ENCODE results near the gene SLC9A9.

GRCh38 chr3:143301031-143301901, 547.0 kb downstream of the SLC9A9 start:
- TF ChIP-seq POLR2A (conservative IDR thresholded peaks at IDR 0.05) (no peak), CTCF (IDR thresholded peaks at IDR 0.05 in 2 of 3, conservative IDR thresholded peaks at IDR 0.05 in 1 of 3; ENCODE audit: insufficient read depth in 2 of 3, low read depth in 1 of 3, low read length in 3 of 3) (peak in 2 of 3 experiments; percentile 17 to 23; a peak in 1 of 6 replicates), ID3 (CRISPR knock-in tag; IDR thresholded peaks at IDR 0.05) (no peak), ID3 (tag; IDR thresholded peaks at IDR 0.05) (no peak), EGR1 (conservative IDR thresholded peaks at IDR 0.05) (no peak), PCBP2 (IDR thresholded peaks at IDR 0.05; ENCODE audit: low read depth, low read length, poor library complexity, severe bottlenecking) (no peak), ZNF239 (CRISPR knock-in tag; IDR thresholded peaks at IDR 0.05) (no peak), BHLHE40 (IDR thresholded peaks at IDR 0.05; ENCODE audit: low read length) (no peak), ZNF324 (CRISPR knock-in tag; IDR thresholded peaks at IDR 0.05) (no peak), EWSR1 (IDR thresholded peaks at IDR 0.05; ENCODE audit: borderline replicate concordance, low read depth, partially characterized antibody) (no peak)
- TF ChIP-seq, protein P1, sequence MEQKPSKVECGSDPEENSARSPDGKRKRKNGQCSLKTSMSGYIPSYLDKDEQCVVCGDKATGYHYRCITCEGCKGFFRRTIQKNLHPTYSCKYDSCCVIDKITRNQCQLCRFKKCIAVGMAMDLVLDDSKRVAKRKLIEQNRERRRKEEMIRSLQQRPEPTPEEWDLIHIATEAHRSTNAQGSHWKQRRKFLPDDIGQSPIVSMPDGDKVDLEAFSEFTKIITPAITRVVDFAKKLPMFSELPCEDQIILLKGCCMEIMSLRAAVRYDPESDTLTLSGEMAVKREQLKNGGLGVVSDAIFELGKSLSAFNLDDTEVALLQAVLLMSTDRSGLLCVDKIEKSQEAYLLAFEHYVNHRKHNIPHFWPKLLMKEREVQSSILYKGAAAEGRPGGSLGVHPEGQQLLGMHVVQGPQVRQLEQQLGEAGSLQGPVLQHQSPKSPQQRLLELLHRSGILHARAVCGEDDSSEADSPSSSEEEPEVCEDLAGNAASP (IDR thresholded peaks at IDR 0.05), result no peak
- TF ChIP-seq, protein P2, sequence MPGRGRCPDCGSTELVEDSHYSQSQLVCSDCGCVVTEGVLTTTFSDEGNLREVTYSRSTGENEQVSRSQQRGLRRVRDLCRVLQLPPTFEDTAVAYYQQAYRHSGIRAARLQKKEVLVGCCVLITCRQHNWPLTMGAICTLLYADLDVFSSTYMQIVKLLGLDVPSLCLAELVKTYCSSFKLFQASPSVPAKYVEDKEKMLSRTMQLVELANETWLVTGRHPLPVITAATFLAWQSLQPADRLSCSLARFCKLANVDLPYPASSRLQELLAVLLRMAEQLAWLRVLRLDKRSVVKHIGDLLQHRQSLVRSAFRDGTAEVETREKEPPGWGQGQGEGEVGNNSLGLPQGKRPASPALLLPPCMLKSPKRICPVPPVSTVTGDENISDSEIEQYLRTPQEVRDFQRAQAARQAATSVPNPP (IDR thresholded peaks at IDR 0.05; ENCODE audit: borderline replicate concordance, insufficient read depth, insufficient read length), result no peak
